Fibroblast of lung (primary cell): ENCODE results near the gene TLR6. TPM values are rescaled to one million over a fixed set of nuclear protein-coding genes. Genes with fewer than 3 reads are reported as not detected.
A peak's percentile ranks its signal among the peaks of the same experiment; 100 is the strongest.

Source experiments
- DNase-seq, 2 donors: peaks; one replicate each; pipeline versions ENCODE4 v3.0.0 to v3.0.0-alpha.2; 2010; ENCODE audit warnings: low read depth in 2 of 2
- H2AFZ ChIP-seq: 2 replicates; pipeline ENCODE4 v1.5.1; 2012; ENCODE audit warnings: low read length, control low read depth, inconsistent platforms
- H3K27ac ChIP-seq: 2 replicates; pipeline ENCODE4 v1.5.1; 2011; ENCODE audit warnings: low read length, control low read depth; ENCODE audit not compliant: insufficient read depth
- H3K27me3 ChIP-seq: 2 replicates; pipeline ENCODE4 v1.5.1; 2011; ENCODE audit warnings: mild to moderate bottlenecking, low read length; ENCODE audit not compliant: control insufficient read depth, insufficient read depth
- H3K36me3 ChIP-seq: 2 replicates; pipeline ENCODE4 v1.5.1; 2011; ENCODE audit warnings: low read length; ENCODE audit not compliant: control insufficient read depth, insufficient read depth
- H3K4me1 ChIP-seq: 2 replicates; pipeline ENCODE4 v1.5.1; 2011; ENCODE audit warnings: low read length; ENCODE audit not compliant: control insufficient read depth, insufficient read depth; ENCODE audit errors: extremely low read depth
- H3K4me2 ChIP-seq: 2 replicates; pipeline ENCODE4 v1.5.1; 2011; ENCODE audit warnings: low read length, control low read depth; ENCODE audit not compliant: insufficient read depth; ENCODE audit errors: extremely low read depth
- H3K4me3 ChIP-seq, 4 experiments: fragments of 200-600 bp in 1 of 4; sonication (generic) in 1 of 4; replicated peaks in 1 of 4; 2 replicates each; pipeline ENCODE4 v1.5.1; 2011 to 2016; ENCODE audit warnings: low read length in 4 of 4, low read depth in 3 of 4, mild to moderate bottlenecking in 3 of 4, control low read depth in 2 of 4, inconsistent platforms in 1 of 4, mixed read lengths in 1 of 4; ENCODE audit not compliant: insufficient read depth in 1 of 4; ENCODE audit errors: control extremely low read depth in 1 of 4
- H3K79me2 ChIP-seq: 2 replicates; pipeline ENCODE4 v1.5.1; 2012; ENCODE audit warnings: mild to moderate bottlenecking, low read length, inconsistent platforms; ENCODE audit not compliant: control insufficient read depth, insufficient read depth
- H3K9ac ChIP-seq: 2 replicates; pipeline ENCODE4 v1.5.1; 2011; ENCODE audit warnings: mild to moderate bottlenecking, low read length, control low read depth; ENCODE audit not compliant: insufficient read depth
- H3K9me3 ChIP-seq: 2 replicates; pipeline ENCODE4 v1.5.1; 2012; ENCODE audit warnings: low read depth, low read length; ENCODE audit not compliant: control insufficient read depth, insufficient read depth
- H4K20me1 ChIP-seq: 2 replicates; pipeline ENCODE4 v1.5.1; 2011; ENCODE audit warnings: low read length; ENCODE audit not compliant: control insufficient read depth, insufficient read depth; ENCODE audit errors: extremely low read depth
- CTCF ChIP-seq, 2 donors: IDR thresholded peaks in 1 of 2; conservative IDR thresholded peaks in 1 of 2; 1 replicate in 1 of 2; 2 replicates in 1 of 2; pipeline ENCODE4 v1.5.1; 2011 to 2012; ENCODE audit warnings: low read length in 2 of 2, control low read depth in 1 of 2, inconsistent platforms in 1 of 2, low read depth in 1 of 2, mild to moderate bottlenecking in 1 of 2
- EZH2 ChIP-seq: IDR thresholded peaks from 2 replicates; pipeline ENCODE4 v1.5.1; 2012; ENCODE audit warnings: low read length, control low read depth, mild to moderate bottlenecking; ENCODE audit errors: missing control alignments
- polyA plus RNA-seq, 2 donors: library from polyadenylated mRNA; depleted of rRNA in 1 of 2; stranded (reverse) in 1 of 2; unstranded in 1 of 2; fragments of >200 nt; gene quantifications; 2 replicates each; pipeline ENCODE4 v1.2.1, GENCODE V29; 2011 to 2012; ENCODE audit warnings: missing spikeins in 1 of 2
- total RNA-seq: library from RNA; depleted of rRNA; stranded (reverse); fragments of >200 nt; gene quantifications from 2 replicates; pipeline ENCODE4 v1.2.1, GENCODE V29; 2014

The TLR6 gene
- total and polyA plus RNA-seq, 2 donors (not counting 1 experiment from before 2014, with no cell fraction given): 1.9 to 2.3 TPM

- Histone ChIP-seq H3K79me2 (peaks cover 47% of the 10 kb centered on the region), H3K27me3 (no peaks in the 10 kb centered on the region), H3K36me3 (peaks cover 4% of the 10 kb centered on the region), H3K4me1 (peaks cover 17% of the 10 kb centered on the region), H3K9ac (peak overlapping the region; percentile 99), H3K9me3 (no peaks in the 10 kb centered on the region), H4K20me1 (no peaks in the 10 kb centered on the region), H3K4me3 (peak overlapping the region; percentile 75 to 92 (median 82)), H3K27ac (peak overlapping the region; percentile 96), H3K4me2 (peak overlapping the region; percentile 95), H2AFZ (no peak overlapping the region)
- DNase-seq: peak; percentile 43 to 45
- no peak for TF ChIP-seq CTCF (conservative IDR thresholded peaks at IDR 0.05 in 1 of 2, IDR thresholded peaks at IDR 0.05 in 1 of 2; ENCODE audit: low read depth in 1 of 2, low read length in 2 of 2)
- TF ChIP-seq EZH2: no peak
Observed at GRCh38 chr4:38868059-38868960, 11.7 kb upstream of the TLR6 start.

DNA sequence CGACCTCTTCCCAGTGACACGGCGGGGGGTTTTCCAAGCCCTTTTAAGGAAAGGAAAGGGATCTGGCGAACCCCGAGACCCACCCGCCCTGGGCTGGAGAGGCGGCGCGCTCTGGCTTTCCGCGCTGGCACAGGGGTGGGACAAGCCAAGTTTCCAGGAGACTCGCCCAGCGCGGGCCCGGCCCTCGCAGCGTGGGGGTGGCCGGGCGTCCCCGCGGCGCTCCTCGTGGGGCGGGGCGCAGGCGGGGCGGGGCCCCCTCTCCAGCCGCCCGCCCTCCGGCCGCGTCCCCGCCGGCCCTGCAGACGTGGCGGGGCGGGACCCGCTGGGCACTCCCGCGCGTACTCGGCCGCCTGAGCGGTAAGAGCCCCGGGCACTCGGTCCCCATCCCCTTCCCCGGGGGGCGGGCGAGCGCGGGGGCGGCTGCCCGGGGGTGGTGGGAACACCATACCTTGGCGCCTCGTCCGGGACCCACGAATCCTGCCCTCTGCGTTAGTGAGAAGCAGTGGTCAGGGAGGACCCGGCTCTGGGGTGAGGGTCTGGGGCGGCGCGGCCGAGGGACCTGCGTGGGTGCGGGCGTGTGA, 11.0 kb upstream of the TLR6 start, which contains the start of gene FAM114A1:
Gene FAM114A1, plus strand, starts transcription at position 329 of the 581 bp plus-strand sequence. CDS start 10,273 bp downstream, outside the sequence.
- no peak for TF ChIP-seq CTCF (conservative IDR thresholded peaks at IDR 0.05 in 1 of 2, IDR thresholded peaks at IDR 0.05 in 1 of 2; ENCODE audit: low read depth in 1 of 2, low read length in 2 of 2)
- no peak for TF ChIP-seq EZH2
- H3K9me3 ChIP-seq: no peaks in the 10 kb centered on the region
- H3K27ac ChIP-seq: peak within 1 kb of the TSS; percentile 96
- H4K20me1 ChIP-seq: no peaks in the 10 kb centered on the region
- DNase-seq: peak; percentile 83 to 86
- peak within 1 kb of the TSS; percentile 99 for H3K9ac ChIP-seq
- peak within 1 kb of the TSS; percentile 95 for H3K4me2 ChIP-seq
- H3K27me3 ChIP-seq: no peaks in the 10 kb centered on the region
- peak within 1 kb of the TSS; percentile 75 to 92 (median 82) for H3K4me3 ChIP-seq
- H3K79me2 ChIP-seq: peaks cover 40% of the 10 kb centered on the region
- peaks cover 4% of the 10 kb centered on the region for H3K36me3 ChIP-seq
- peak within 1 kb of the TSS; percentile 3 for H2AFZ ChIP-seq
- peaks cover 14% of the 10 kb centered on the region for H3K4me1 ChIP-seq

GRCh38 chr4:38866973-38867477, 10.4 kb upstream of the TLR6 start:
- peak overlapping the region; percentile 61 for H3K9ac ChIP-seq
- no peaks in the 10 kb centered on the region for H3K27me3 ChIP-seq
- H2AFZ ChIP-seq: peak overlapping the region; percentile 3
- H3K27ac ChIP-seq: peak overlapping the region; percentile 70
- peaks cover 4% of the 10 kb centered on the region for H3K36me3 ChIP-seq
- H3K4me1 ChIP-seq: peaks cover 14% of the 10 kb centered on the region
- no peaks in the 10 kb centered on the region for H3K9me3 ChIP-seq
- peaks cover 36% of the 10 kb centered on the region for H3K79me2 ChIP-seq
- no peak for DNase-seq
- TF ChIP-seq CTCF (conservative IDR thresholded peaks at IDR 0.05 in 1 of 2, IDR thresholded peaks at IDR 0.05 in 1 of 2; ENCODE audit: low read depth in 1 of 2, low read length in 2 of 2): no peak
- no peak for TF ChIP-seq EZH2
- H3K4me2 ChIP-seq: peak overlapping the region; percentile 57
- no peaks in the 10 kb centered on the region for H4K20me1 ChIP-seq
- H3K4me3 ChIP-seq: peak overlapping the region; percentile 20 to 69 (median 46)
